Right lobe of liver (tissue), 4 donors: ENCODE data around the gene DLEC1.

Source experiments
- POLR2A ChIP-seq: fragments of 450-650 bp; IDR thresholded peaks from one replicate; pipeline ENCODE4 v1.6.1; 2017; ENCODE audit warnings: antibody characterized with exemption, mild to moderate bottlenecking
- TF ChIP-seq, protein P1 (sequence below), 4 donors: fragments of 200-600 bp in 3 of 4; fragments of 450-650 bp in 1 of 4; IDR thresholded peaks; one replicate each; pipeline versions ENCODE4 v1.5.1 to v1.8.0; 2016 to 2022; ENCODE audit warnings: antibody characterized with exemption in 4 of 4, mild to moderate bottlenecking in 2 of 4
- donor health status: DM: no; HTN: no; CAD: no.
- donor health status: DM: no; HTN: no; CAD: no.
- donor health status: DM: no; HTN: yes; CAD: no.

DNA sequence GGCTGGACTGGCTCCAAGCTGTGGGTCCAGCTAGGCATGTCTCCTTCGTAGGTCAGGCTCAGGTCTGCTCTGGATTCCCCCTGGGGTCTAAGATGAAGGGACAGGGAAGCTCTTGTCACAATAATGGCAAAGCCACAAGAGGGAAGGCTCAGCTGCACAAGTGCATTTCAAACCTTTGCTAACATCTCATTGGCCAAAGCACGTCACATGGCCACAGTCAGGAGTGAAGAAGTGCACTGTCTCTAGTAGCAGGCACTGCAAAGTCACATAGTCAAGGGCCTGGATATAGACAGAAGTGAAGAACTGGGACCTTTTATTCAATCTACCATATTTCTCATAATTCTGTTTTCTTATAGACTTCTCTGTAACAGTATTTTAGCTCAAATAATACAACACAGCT is 20.1 kb downstream of the DLEC1 start:
- TF ChIP-seq, protein P1, sequence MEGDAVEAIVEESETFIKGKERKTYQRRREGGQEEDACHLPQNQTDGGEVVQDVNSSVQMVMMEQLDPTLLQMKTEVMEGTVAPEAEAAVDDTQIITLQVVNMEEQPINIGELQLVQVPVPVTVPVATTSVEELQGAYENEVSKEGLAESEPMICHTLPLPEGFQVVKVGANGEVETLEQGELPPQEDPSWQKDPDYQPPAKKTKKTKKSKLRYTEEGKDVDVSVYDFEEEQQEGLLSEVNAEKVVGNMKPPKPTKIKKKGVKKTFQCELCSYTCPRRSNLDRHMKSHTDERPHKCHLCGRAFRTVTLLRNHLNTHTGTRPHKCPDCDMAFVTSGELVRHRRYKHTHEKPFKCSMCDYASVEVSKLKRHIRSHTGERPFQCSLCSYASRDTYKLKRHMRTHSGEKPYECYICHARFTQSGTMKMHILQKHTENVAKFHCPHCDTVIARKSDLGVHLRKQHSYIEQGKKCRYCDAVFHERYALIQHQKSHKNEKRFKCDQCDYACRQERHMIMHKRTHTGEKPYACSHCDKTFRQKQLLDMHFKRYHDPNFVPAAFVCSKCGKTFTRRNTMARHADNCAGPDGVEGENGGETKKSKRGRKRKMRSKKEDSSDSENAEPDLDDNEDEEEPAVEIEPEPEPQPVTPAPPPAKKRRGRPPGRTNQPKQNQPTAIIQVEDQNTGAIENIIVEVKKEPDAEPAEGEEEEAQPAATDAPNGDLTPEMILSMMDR (IDR thresholded peaks at IDR 0.05) = no peak
- no peak for TF ChIP-seq POLR2A
